ENCODE data around the gene UBE2J2. TPM values are rescaled to one million over a fixed set of nuclear protein-coding genes. Genes with fewer than 3 reads are reported as not detected.

UBE2J2 gene
- total RNA-seq, 1 experiment from 2014 or later = 83.4 TPM

- Histone ChIP-seq H3K18ac (ENCODE audit: insufficient read length, low read depth, low read length) (no peak overlapping the region), H3K23ac (ENCODE audit: insufficient read length, low read depth, low read length) (no peak overlapping the region), H2AFZ (ENCODE audit: low read length) (no peak overlapping the region), H3K23me2 (ENCODE audit: insufficient read length, low read depth, low read length, poor library complexity, severe bottlenecking) (no peaks in the 10 kb centered on the region), H2AK5ac (ENCODE audit: insufficient read length, low read length) (no peak overlapping the region), H2BK15ac (ENCODE audit: low read depth, low read length) (no peak overlapping the region), H4K8ac (replicated peaks; ENCODE audit: insufficient read length, low read depth, low read length) (no peak overlapping the region), H3K79me1 (ENCODE audit: insufficient read depth, low read depth, low read length, poor library complexity, severe bottlenecking) (no peaks in the 10 kb centered on the region), H4K5ac (ENCODE audit: insufficient read length, low read depth, low read length) (no peak overlapping the region), H3K9ac (ENCODE audit: extremely low read depth, insufficient read length, low read length) (no peak overlapping the region), H3K9me3 (ENCODE audit: control insufficient read depth, low read depth, low read length) (no peaks in the 10 kb centered on the region), H3K79me2 (ENCODE audit: insufficient read depth, low read length) (no peaks in the 10 kb centered on the region), H2BK20ac (ENCODE audit: low read depth, low read length, poor library complexity, severe bottlenecking) (no peak overlapping the region), H4K91ac (ENCODE audit: insufficient read length, low read depth, low read length) (no peak overlapping the region), H4K20me1 (ENCODE audit: control insufficient read depth, insufficient read depth, insufficient read length) (no peaks in the 10 kb centered on the region), H3K4me2 (ENCODE audit: insufficient read depth, insufficient read length, low read length) (no peak overlapping the region), H3K27me3 (ENCODE audit: insufficient read depth, low read length) (no peaks in the 10 kb centered on the region), H2BK120ac (ENCODE audit: low read depth, low read length, poor library complexity, severe bottlenecking) (no peak overlapping the region), H3K4ac (ENCODE audit: low read depth, low read length) (no peak overlapping the region), H3K14ac (ENCODE audit: insufficient read depth, low read length) (no peak overlapping the region), H2BK12ac (ENCODE audit: insufficient read length, low read depth, low read length) (no peak overlapping the region), H3K27ac (ENCODE audit: insufficient read length, low read depth, low read length) (no peak overlapping the region), H2BK5ac (ENCODE audit: insufficient read length, low read length) (no peak overlapping the region), H3K4me1 (ENCODE audit: insufficient read depth, low read length) (no peaks in the 10 kb centered on the region), H3T11ph (ENCODE audit: low read length) (no peak overlapping the region), H3K56ac (ENCODE audit: insufficient read length, low read depth, low read length) (no peak overlapping the region)
- no peak overlapping the region; a peak in 1 of 5 replicates for H3K4me3 Mint-ChIP-seq
- peaks cover 13 to 36% (median 27%) of the 10 kb centered on the region in 3 experiments; a peak in 6 of 7 replicates for H3K36me3 Mint-ChIP-seq (ENCODE audit: insufficient read depth in 1 of 3, low read depth in 3 of 3)
- H3K27ac Mint-ChIP-seq = peak overlapping the region in 2 of 3 experiments; percentile 84 to 95; a peak in 2 of 7 replicates
- H3K9me3 Mint-ChIP-seq = no peaks in the 10 kb centered on the region; a peak in 1 of 5 replicates
- no CpG with 5 or more reads among the region's 74 CpGs for WGBS (ENCODE audit: extremely low coverage, insufficient read length, low lambda C conversion rate)
- DNase-seq = no peak
- TF ChIP-seq CTCF (conservative IDR thresholded peaks at IDR 0.05) = no peak
- no peaks in the 10 kb centered on the region; the same call in 1 of the 2 replicates for H3K27me3 Mint-ChIP-seq (ENCODE audit: low read depth)
- peaks cover 0 to 4% of the 10 kb centered on the region in 2 experiments; a peak in 1 of 4 replicates for H3K4me1 Mint-ChIP-seq
These were observed 56.7 kb downstream of the UBE2J2 start for GRCh38 chr1:1216770-1217620.

Data from H9 (cell line).